Activated T-helper 1 cell treated with Interleukin-2 at 50 U/mL for 16 hours (primary cell): ENCODE results near the gene OBSCN.

Source experiments
- DNase-seq: peaks from one replicate; pipeline ENCODE4 v3.0.0-alpha.2; 2020; ENCODE audit warnings: low read depth

The OBSCN gene

DNA sequence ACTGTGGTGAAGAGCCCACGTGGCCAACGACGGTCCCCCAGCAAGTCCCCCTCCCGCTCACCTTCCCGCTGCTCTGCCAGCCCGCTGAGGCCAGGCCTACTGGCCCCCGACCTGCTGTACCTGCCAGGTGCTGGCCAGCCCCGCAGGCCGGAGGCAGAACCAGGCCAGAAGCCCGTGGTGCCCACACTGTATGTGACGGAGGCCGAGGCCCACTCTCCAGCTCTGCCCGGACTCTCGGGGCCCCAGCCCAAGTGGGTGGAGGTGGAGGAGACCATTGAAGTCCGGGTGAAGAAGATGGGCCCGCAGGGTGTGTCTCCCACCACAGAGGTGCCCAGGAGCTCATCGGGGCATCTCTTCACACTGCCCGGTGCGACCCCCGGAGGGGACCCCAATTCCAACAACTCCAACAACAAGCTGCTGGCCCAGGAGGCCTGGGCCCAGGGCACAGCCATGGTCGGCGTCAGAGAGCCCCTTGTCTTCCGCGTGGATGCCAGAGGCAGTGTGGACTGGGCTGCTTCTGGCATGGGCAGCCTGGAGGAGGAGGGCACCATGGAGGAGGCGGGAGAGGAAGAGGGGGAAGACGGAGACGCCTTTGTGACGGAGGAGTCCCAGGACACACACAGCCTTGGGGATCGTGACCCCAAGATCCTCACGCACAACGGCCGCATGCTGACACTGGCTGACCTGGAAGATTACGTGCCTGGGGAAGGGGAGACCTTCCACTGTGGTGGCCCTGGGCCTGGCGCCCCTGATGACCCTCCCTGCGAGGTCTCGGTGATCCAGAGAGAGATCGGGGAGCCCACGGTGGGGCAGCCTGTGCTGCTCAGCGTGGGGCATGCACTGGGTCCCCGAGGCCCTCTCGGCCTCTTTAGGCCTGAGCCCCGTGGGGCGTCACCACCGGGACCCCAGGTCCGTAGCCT lies 152.0 kb downstream of the OBSCN start:
- no peak for DNase-seq

DNA sequence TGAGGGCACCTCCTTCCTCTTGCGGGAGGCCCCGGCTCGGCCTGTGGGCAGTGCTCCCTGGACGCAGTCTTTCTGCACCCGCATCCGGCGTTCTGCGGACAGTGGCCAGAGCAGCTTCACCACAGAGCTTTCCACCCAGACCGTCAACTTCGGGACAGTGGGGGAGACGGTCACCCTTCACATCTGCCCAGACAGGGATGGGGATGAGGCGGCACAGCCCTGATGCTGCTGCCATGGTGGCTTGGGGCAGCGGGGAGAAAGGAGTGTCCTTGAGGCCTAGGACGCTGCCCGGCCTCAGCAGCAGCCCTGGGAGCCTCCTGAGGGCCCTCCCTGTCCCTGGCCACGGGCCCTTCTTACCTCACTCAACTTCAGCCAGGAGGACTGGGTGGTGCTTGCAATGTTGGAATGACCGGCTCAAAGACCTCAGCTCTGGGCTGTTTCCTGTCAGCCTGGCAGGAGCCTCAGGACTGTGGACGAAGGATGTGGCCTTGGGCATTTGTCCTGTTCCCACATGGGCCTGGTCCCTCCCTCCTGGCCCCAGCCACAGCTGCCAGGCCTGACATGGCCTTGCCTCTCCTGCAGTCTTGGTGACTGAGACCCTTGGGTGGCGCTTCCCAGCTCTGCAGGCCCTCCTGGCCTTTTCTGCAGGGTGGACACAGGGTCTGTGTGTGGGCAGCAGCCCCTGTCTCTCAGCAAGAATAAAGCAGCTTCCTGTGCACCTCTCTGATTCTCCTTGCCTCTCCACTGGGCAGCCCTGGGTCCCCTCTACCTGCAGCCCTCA lies 152.9 kb downstream of the OBSCN start:
- no peak for DNase-seq

DNA sequence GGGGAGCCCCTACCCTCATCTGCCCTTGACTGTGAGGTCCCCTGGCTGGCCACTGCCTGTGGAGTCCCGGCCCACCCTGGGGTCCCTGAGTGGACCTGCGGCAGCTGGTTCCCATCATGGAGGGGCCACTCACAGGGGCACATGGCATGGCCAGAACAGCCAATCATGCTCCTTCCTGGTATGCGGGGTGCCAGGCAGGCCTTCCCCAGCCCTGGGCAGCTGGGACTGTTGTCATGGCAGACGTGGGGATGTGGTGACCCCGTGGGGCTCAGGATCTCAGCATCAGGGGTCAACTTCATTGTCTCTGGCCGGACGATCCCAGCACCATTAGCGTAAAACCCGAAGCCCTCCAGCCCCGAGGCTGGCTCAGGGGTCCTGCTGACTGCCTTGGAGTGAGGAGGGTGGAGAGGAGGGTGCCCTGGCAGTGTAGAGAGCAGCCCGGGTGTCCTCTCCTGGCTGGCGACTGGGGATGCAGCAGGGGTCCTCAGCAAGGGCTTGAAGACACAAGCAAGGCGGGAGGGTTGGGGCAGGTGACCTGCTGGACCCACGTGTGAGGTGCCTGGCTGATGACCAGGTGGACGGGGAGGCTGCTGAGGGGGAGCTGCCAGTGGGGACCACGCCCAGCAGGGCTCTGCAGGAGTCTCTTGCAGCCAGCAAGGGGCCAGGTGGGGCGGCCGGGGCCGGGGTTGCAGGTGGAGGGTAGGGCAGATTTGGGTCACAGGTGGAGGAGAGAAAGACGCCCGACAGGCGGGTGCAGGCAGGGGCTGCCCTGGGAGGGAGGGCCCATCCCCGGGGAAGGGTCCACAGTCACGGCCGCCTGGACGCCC lies 153.7 kb downstream of the OBSCN start:
- no peak for DNase-seq

DNA sequence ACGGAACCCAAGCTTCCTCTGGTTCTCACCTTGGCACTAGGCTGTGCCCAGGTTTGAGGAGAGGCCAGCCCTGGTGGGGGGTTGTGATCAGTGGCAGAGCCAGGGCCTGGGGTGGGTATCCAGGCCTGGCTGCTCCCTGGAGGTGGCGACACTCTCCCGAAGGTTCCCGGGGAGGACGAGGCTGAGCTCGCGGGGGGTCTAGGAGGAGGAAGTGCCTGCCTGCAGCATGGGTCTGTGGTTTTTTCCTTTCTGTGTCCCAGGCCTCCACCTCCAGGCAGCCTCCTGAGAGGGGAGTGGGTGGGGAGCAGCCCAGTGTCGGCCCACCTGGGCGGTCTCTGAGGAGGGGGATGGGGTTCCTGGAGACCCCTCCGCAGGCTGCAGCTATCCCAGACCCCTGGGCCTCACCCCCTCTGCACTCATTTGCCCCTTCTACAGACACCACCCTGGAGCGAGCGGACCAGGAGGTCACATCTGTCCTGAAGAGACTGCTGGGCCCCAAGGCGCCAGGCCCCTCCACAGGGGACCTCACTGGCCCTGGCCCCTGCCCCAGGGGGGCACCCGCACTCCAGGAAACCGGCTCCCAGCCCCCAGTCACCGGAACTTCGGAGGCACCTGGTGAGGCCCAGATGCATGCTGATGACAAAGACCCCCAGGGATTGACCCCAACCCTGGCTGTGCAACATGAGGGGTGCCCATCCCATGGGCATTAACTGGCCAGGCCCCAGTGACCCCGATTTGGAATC lies 154.5 kb downstream of the OBSCN start:
- DNase-seq = no peak

DNA sequence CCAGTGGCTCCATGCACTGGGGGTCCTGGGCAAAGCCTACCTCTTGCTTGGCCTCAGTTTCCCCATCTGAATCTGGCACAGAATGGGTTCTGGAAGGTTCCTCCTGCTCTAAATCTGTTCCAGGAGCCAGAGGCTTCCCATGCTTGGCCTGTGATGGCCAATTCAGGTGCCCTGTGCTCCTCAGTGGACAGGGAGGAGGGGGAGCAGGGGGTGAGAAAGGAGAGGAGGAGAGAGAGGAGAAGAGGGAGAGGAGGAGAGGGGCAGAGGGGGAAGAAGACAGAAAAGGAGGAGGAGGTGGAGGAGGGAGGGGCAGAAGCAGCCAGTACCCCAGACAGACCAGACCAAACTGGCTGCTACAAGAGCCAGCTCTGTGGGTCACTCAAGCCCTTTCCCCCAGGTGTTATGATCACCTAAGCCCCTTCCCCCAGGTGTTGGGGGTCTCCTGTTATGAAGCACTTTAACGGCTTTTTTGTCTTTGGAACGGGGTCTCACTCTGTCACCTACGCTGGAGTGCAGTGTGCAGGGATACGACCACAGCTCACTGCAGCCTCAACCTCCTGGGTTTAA lies 155.1 kb downstream of the OBSCN start:
- DNase-seq = no peak

DNA sequence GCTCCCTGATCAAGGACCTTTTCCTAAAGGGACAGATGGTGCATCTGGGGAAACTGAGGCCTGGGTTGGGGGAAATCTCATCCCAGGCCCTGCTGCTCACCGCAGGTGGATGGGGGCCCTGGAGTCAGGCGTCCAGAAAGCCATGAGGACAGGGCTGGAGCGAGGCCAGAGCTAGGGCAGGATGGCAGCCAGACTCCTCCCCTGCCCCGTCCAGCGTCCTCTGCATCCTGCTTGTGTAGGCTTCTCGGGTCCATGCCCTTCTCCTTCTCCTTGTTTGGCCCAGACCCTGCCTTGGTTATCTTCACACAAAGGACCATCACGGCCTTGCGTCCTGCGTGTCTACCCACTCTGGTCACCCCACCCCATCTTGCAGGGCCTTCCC lies 155.8 kb downstream of the OBSCN start:
- DNase-seq = no peak

DNA sequence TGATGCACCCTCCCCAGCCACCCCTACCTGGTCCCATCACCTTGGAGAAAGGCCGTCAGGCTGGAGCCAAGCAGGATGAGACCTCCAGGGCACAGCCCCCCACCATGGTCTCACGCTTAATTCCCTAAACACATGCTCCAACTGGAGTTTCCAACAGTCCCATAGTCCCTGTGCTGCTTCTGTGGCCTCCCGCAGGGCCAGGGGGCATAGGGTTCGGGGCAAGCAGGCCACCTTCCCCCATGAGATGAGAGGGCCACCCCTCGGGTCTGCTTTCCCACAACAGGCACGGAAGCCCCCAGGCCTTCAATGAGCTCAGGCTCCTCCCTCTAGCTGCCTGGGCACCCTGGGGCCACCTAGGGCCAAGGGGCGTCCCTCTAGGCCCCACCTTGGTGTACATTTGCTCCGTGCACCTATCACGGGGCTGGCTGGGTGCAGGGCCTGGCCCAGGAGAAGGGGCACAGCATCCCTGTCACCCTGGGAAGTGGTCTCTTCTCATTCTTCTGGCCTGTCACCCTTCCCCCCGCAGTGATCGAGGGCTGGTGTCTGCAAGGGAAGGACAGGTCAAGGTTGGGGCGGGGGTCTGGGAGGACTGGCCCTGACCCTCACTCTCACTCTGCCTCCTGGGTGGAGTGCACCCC lies 156.3 kb downstream of the OBSCN start:
- no peak for DNase-seq

DNA sequence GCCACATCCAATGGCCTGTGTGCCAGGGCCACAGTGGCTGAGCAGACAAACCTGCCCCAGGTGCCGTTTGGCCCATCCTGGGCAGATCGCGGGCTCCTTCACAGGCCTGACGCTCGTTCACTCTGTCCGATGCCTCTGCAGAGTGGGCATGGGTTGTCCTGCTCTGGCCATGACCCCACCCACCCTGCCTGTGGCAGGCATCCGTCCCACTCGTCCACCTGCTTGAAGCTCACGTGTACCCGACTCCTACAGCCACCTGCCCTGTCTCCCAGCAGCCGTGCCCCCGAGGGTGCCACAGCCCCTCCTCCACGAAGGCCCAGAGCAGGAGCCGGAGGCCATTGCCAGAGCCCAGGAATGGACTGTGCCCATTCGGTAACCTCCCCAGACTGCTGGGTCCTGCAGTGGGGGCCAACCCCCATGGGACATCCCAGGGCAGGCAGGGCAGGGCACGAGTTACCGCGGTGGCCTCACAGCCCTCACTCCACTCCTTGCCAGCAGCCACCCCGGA lies 156.9 kb downstream of the OBSCN start:
- no peak for DNase-seq

DNA sequence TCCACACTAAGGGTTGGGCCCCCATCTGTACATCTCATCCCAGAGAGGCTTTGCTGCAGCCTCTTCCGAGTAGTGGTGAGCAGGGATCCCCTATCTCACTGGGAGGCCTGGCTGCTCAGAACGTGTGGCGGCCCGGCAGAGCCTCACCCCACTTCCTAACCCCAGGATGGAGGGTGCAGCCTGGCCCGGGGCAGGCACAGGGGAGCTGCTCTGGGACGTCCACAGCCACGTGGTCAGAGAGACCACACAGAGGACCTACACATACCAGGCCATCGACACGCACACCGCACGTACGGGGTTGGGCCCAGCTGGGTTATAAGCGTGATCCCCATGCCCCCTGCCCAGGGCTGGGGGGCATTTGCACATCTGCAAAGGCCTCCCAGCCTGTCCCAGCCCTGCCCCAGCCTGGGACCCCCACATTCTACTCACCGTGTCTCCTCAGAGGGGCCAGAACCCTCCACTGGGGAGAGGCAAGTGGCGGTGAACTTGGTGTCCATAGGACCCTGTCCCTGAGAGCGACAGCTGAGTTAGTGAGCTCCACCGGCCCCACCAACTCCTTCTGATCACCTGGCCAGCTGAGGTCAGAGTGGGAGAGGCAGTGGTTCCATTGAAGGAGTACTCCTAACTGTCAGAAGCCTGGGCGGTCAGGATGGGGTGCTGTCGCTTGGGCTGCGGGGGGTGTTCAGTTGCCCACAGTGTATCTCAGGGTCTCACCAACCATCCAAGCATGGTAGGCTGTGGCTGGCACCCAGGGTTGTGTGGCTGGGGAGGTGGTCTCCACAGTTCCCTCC lies 157.6 kb downstream of the OBSCN start:
- no peak for DNase-seq

DNA sequence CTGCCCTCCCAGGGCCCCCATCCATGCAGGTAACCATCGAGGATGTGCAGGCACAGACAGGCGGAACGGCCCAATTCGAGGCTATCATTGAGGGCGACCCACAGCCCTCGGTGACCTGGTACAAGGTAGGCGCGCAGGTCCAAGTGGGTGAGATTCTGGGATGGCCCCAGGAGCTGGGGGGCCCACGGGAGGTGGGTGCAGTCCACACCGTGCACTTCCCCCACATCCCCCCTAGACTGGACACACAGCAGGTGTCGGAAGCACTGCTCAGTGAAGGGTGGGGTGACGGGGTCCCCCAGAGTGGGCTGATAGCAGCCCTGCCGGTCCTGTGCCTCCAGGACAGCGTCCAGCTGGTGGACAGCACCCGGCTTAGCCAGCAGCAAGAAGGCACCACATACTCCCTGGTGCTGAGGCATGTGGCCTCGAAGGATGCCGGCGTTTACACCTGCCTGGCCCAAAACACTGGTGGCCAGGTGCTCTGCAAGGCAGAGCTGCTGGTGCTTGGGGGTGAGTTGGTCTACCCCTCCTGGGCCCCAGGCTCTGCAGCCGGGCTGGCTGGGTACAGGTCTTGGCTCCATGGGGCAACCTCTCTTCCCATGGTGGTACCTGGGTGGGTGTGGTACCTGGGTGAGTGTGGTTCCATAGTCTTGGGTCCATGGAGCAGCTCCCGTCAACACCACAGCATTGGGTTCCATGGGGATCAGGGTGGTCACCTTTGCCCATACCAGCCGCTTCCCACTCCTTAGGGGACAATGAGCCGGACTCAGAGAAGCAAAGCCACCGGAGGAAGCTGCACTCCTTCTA lies 158.4 kb downstream of the OBSCN start:
- no peak for DNase-seq

DNA sequence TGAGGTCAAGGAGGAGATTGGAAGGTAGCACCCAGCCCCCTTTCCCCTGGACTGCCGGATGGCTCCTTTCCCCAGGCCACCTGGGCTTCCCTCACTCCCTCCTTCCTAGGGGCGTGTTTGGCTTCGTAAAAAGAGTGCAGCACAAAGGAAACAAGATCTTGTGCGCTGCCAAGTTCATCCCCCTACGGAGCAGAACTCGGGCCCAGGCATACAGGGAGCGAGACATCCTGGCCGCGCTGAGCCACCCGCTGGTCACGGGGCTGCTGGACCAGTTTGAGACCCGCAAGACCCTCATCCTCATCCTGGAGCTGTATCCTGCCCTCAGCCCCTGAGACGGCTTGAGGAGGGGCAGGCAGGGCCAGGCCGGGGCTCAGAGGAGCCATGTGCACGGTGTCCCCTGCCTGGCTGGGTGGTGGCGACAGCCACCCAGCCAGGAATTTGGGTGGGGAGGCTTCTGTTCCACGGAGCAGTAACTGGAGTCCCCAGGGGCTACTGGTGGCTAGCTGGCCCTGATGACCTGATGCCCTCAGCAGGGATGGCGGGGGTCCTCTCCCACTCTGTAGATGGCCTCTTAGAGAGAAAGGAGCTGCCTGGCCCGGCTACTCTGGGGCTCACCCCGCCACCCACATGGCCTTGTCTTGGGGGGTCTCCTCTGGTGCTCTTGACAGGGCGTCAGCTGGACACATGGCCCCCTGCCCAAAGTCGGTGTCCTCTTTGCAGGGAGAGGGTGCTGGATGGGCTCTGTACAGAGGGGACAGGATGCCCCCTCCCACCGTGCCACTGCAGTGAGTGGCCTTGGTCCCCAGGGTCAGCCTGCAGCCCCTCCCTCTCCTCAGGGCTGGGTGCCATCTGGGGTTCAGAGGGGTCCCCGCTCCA lies 159.3 kb downstream of the OBSCN start:
- DNase-seq = no peak

DNA sequence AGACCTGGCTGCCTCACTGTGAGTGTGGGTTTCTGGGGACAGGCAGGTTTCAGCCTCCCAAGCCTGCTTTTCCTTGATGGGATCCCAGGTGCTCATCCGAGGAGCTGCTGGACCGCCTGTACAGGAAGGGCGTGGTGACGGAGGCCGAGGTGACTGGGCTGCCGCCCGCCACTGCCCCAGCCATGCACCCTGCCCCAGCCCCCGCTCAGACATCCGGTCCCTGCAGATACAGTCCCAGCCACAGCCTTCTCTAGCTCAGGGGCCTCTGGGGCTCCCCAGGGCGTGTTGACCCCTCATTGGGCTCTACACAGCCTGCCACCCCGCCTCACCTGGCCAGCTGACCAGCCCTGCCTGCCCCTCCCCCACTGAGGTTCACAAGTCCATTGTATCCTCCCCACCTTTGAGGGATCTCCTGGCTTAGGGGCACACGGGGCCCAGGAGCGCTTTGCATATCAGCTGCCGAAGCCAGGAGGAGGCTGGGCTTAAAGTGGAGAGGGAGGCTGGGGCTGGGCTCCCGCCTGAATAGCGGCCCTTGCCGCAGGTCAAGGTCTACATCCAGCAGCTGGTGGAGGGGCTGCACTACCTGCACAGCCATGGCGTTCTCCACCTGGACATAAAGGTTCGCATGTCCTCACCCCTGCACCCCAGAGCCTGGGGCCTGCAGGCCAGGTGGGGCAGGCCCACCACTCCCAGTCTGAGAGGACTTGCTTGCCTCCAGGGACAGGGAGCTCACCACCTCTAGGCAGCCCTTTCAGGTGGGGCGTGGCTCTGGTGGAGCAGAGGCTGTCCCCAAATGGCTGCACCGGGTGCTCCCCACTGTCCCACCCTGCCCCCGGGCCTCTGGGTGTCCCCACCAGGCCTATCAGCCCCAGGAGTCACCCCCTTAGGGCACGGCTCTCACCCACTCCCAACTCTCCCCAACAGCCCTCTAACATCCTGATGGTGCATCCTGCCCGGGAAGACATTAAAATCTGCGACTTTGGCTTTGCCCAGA lies 160.3 kb downstream of the OBSCN start:
- DNase-seq = no peak

DNA sequence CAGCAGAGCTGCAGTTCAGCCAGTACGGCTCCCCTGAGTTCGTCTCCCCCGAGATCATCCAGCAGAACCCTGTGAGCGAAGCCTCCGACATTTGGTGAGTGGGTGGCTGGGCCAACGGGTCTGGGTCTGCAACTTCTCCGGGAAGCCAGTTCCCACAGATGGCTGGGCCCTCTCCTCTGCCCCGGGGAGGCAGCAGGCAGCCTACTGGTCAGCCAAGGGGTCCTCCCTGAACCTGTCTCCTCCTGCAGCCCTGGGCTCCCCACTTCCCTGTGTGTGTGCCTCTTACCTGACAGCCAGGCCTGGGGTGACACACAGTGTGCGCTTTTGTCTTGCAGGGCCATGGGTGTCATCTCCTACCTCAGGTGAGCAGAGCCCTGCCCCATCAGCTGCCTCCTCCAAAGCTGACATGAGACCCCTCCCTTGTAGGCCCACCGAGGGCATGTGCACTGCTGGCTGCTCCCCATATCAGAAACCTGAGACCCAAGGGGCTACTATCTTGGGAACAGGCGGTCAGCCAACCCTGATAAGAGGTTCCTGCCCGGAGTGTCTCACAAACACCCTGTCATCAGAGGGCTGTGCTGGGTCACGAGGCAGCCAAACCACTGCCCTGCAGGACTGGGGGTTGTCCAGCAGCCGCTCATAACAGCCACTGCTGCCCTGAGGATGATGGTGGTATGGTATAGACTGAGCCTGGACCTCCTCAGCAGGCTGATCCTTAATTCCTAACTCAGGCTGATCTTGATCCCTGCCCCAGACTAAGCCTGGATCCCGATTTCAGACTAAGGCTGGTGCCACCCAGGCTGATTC lies 161.2 kb downstream of the OBSCN start:
- DNase-seq = no peak

DNA sequence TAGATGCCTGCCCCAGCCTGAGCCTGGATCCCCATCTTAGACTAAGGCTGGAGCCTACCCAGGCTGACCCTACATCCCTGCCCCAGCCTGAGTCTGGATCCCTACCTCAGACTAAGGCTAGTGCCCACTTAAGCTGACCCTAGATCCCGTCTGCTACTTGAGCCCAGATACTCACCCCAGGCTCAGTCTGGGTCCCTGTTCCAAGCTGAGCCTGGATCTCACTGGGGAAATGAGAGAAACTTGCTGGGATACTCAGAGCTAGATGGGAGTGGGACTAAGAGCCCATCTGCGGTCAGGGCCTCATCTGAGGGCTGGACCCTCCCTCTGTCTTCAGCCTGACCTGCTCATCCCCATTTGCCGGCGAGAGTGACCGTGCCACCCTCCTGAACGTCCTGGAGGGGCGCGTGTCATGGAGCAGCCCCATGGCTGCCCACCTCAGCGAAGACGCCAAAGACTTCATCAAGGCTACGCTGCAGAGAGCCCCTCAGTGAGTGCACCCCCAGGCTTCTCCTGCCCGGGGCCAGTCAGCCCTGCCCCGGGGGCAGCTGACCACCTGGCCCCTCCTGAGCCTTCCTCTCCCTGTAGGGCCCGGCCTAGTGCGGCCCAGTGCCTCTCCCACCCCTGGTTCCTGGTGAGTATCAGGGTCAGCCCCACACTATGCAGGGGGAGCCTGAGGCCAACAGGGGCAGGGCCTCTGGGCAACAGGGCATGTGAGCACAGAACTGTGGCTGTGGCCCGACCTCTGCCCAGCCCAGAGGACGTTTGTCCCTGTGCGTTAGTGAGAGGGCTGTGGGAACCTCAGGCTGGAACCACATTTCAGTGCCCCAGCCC lies 162.0 kb downstream of the OBSCN start:
- DNase-seq = no peak

DNA sequence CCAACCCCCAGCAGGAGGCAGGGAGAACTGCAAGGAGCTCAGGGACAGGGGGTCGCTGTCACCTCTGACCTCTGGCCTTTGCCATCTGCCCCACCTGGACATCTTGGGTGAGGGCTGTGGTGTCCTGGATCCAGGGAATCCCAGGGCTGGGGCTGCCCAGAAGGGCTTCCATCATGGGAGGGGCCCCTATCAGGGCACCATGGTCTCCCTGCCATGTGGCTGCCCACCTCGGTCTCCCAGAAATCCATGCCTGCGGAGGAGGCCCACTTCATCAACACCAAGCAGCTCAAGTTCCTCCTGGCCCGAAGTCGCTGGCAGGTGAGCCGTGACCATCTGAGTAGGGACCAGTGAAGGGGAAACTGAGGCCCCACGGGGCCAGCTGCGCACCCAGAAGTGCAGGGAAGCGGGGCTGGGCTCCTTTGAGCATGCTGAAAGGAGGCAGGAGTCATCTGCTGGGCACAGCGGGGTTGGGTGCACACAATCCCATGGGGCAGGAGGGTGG lies 162.6 kb downstream of the OBSCN start:
- DNase-seq = no peak
